ENCODE measurements around the gene METTL26.

The METTL26 gene

GRCh38 chr16:637081-638018 is 1.2 kb upstream of the METTL26 start:
- no peak for DNase-seq

GRCh38 chr16:635573-636205 is 416 bp downstream of the METTL26 start:
- no peak for DNase-seq

GRCh38 chr16:634996-635395 is 1.1 kb downstream of the METTL26 start:
- no peak for DNase-seq

- DNase-seq = no peak
These were observed 1.9 kb downstream of the METTL26 start for GRCh38 chr16:634051-634670.

- DNase-seq = no peak
These were observed 2.6 kb downstream of the METTL26 start for GRCh38 chr16:633336-634050.

- no peak for DNase-seq
These were observed 3.4 kb downstream of the METTL26 start for GRCh38 chr16:632486-633335.

- no peak for DNase-seq
These were observed 4.2 kb downstream of the METTL26 start for GRCh38 chr16:631808-632358.

- no peak for DNase-seq
These were observed 5.2 kb downstream of the METTL26 start, which contains the start of gene WFIKKN1 for GRCh38 chr16:630815-631405. TSS of gene WFIKKN1 (plus strand) at chr16:630985. CDS start at chr16:631254, 269 bp downstream.

- no peak for DNase-seq
These were observed 5.8 kb downstream of the METTL26 start for GRCh38 chr16:630249-630814.

- DNase-seq = no peak
These were observed 6.3 kb downstream of the METTL26 start for GRCh38 chr16:629833-630248.

GRCh38 chr16:629185-629832 is 6.8 kb downstream of the METTL26 start:
- DNase-seq = no peak

GRCh38 chr16:628321-629061 is 7.6 kb downstream of the METTL26 start:
- DNase-seq = no peak

GRCh38 chr16:627454-628239 is 8.5 kb downstream of the METTL26 start:
- no peak for DNase-seq

GRCh38 chr16:626787-627453 is 9.2 kb downstream of the METTL26 start:
- DNase-seq = no peak

GRCh38 chr16:625977-626765 is 9.9 kb downstream of the METTL26 start:
- DNase-seq = no peak

- no peak for DNase-seq
These were observed 10.8 kb downstream of the METTL26 start for GRCh38 chr16:625117-625976.
